HFFc6 (cell line): ENCODE results near the gene MRTO4. TPM values are rescaled to one million over a fixed set of nuclear protein-coding genes. Genes with fewer than 3 reads are reported as not detected.
"Not testable (repeated sequence)": the region's sequence is repeated elsewhere in the genome, so short reads cannot be mapped to it uniquely, and the experiment has no call there.

Source experiments
- DNase-seq: peaks from one replicate; pipeline ENCODE4 v3.0.0-alpha.2; 2018
- H3K27ac Mint-ChIP-seq: 2 replicates; pipeline ENCODE4 v1.8.0; 2020; ENCODE audit warnings: mild to moderate bottlenecking, mixed read lengths
- H3K27me3 Mint-ChIP-seq: 2 replicates; pipeline ENCODE4 v1.8.0; 2021; ENCODE audit warnings: mild to moderate bottlenecking, moderate library complexity, mixed read lengths; ENCODE audit not compliant: insufficient read depth
- H3K36me3 Mint-ChIP-seq: 2 replicates; pipeline ENCODE4 v1.8.0; 2021; ENCODE audit warnings: low read depth, mixed read lengths
- H3K4me1 Mint-ChIP-seq: 2 replicates; pipeline ENCODE4 v1.8.0; 2020; ENCODE audit warnings: low read depth, mixed read lengths
- H3K4me3 Mint-ChIP-seq: 2 replicates; pipeline ENCODE4 v1.8.0; 2020; ENCODE audit warnings: mild to moderate bottlenecking, moderate library complexity, mixed read lengths
- H3K9me3 Mint-ChIP-seq: 2 replicates; pipeline ENCODE4 v1.8.0; 2020; ENCODE audit warnings: mild to moderate bottlenecking, mixed read lengths
- CTCF ChIP-seq: fragments of 200-600 bp; sonication (generic); IDR thresholded peaks from 2 replicates; pipeline ENCODE4 v1.5.0; 2021; ENCODE audit warnings: antibody characterized with exemption, mild to moderate bottlenecking
- total RNA-seq, 6 experiments: library from RNA; stranded (reverse); fragmentation: NEBNext Ultra II Directional; extraction: Animal tissue kit (Norgen Biotek cat#: 25700); gene quantifications; 2 replicates in 1 of 6; 3 replicates in 5 of 6; pipeline ENCODE4 v1.2.3, GENCODE V29; 2021

The MRTO4 gene
- total RNA-seq, 6 experiments from 2014 or later, result 40.0 to 61.9 (median 45.0) TPM

GRCh38 chr1:19210772-19211549 is 40.6 kb upstream of the MRTO4 start:
- Mint-ChIP-seq H3K4me1 (peaks cover 55% of the 10 kb centered on the region), H3K36me3 (peaks cover 46% of the 10 kb centered on the region), H3K4me3 (peak overlapping the region; percentile 94), H3K27ac (peak overlapping the region; percentile 95), H3K9me3 (no peaks in the 10 kb centered on the region), H3K27me3 (no peaks in the 10 kb centered on the region)
- peak; percentile 9 for DNase-seq
- no peak for TF ChIP-seq CTCF

- DNase-seq, result no peak
- H3K4me3 Mint-ChIP-seq, result peak overlapping the region; percentile 94
- peak overlapping the region; percentile 43 for H3K27ac Mint-ChIP-seq
- no peaks in the 10 kb centered on the region for H3K27me3 Mint-ChIP-seq
- H3K9me3 Mint-ChIP-seq, result no peaks in the 10 kb centered on the region
- H3K36me3 Mint-ChIP-seq, result peaks cover 45% of the 10 kb centered on the region
- TF ChIP-seq CTCF, result no peak
- H3K4me1 Mint-ChIP-seq, result peaks cover 48% of the 10 kb centered on the region
Observed at GRCh38 chr1:19212167-19212566, 39.4 kb upstream of the MRTO4 start.

- Mint-ChIP-seq H3K9me3 (no peaks in the 10 kb centered on the region), H3K4me1 (peaks cover 34% of the 10 kb centered on the region), H3K27me3 (no peaks in the 10 kb centered on the region), H3K4me3 (no peak overlapping the region), H3K27ac (no peak overlapping the region), H3K36me3 (peaks cover 40% of the 10 kb centered on the region)
- DNase-seq, result no peak
- TF ChIP-seq CTCF, result no peak
Observed at GRCh38 chr1:19213580-19213979, 38.0 kb upstream of the MRTO4 start.

GRCh38 chr1:19216585-19216984 is 35.0 kb upstream of the MRTO4 start:
- H3K27me3 Mint-ChIP-seq, H3K4me3 Mint-ChIP-seq, H3K9me3 Mint-ChIP-seq, DNase-seq, H3K27ac Mint-ChIP-seq: not testable (repeated sequence)
- peaks cover 23% of the 10 kb centered on the region for H3K4me1 Mint-ChIP-seq
- peaks cover 37% of the 10 kb centered on the region for H3K36me3 Mint-ChIP-seq

GRCh38 chr1:19219451-19219850 is 32.2 kb upstream of the MRTO4 start:
- Mint-ChIP-seq H3K27ac (no peak overlapping the region), H3K4me1 (peaks cover 18% of the 10 kb centered on the region), H3K9me3 (no peaks in the 10 kb centered on the region), H3K27me3 (no peaks in the 10 kb centered on the region; the same call in 1 of the 2 replicates), H3K36me3 (peaks cover 48% of the 10 kb centered on the region), H3K4me3 (no peak overlapping the region)
- no peak for TF ChIP-seq CTCF
- no peak for DNase-seq

GRCh38 chr1:19220080-19220846 is 31.3 kb upstream of the MRTO4 start:
- no peak for TF ChIP-seq CTCF
- DNase-seq, result no peak
- Mint-ChIP-seq H3K27ac (peak overlapping the region; percentile 44; the same call in 1 of the 2 replicates), H3K4me1 (peaks cover 22% of the 10 kb centered on the region), H3K36me3 (peaks cover 50% of the 10 kb centered on the region), H3K4me3 (no peak overlapping the region), H3K9me3 (no peaks in the 10 kb centered on the region), H3K27me3 (peaks cover 2% of the 10 kb centered on the region)
